Astrocyte of the spinal cord (primary cell): ENCODE measurements around the gene DUS3L.

Experiments used
- DNase-seq: peaks from one replicate; pipeline ENCODE4 v3.0.0; 2011; ENCODE audit warnings: low read depth, low spot score
- H3K4me3 ChIP-seq: 2 replicates; pipeline ENCODE4 v1.5.1; 2011; ENCODE audit warnings: low read depth, mild to moderate bottlenecking, low read length, moderate library complexity
- CTCF ChIP-seq: IDR thresholded peaks from 2 replicates; pipeline ENCODE4 v1.5.1; 2012; ENCODE audit warnings: low read depth, mild to moderate bottlenecking, low read length, inconsistent platforms
- in situ Hi-C: cut with HindIII; loops from 2 replicates; pipeline ENCODE4 v1.10.0; 2017; ENCODE audit warnings: low sequenced_read_pairs

Gene DUS3L

DNA sequence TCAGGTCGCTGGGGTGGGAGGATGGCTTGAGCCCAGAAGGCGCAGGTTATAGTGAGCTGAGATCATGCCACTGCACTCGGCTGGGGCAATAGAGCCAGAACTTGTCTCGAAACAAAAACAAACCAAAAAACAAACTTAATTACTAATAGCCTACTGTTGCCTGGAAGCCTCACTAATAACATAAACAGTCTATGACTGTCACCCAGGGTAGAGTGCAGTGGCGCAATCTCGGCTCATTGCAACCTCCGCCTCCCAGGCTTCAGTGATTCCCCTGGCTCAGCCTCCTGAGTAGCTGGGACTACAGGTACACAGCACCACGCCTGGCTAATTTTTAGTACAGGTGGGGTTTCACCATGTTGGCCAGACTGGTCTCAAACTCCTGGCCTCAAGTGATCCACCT lies 52.5 kb downstream of the DUS3L start:
- no peak overlapping the region for H3K4me3 ChIP-seq
- no peak for DNase-seq
- no peak for TF ChIP-seq CTCF
- in situ Hi-C loops, result no loop called here
